Measurements from ENCODE around the gene PRKD2. TPM values are rescaled to one million over a fixed set of nuclear protein-coding genes. Genes with fewer than 3 reads are reported as not detected.

PRKD2 gene
- total RNA-seq, 2 experiments from 2014 or later, result 166 to 173 TPM

GRCh38 chr19:46733690-46734292, 16.9 kb upstream of the PRKD2 start:
- no peak overlapping the region for H3K4me3 Mint-ChIP-seq
- no peaks in the 10 kb centered on the region for H3K27me3 Mint-ChIP-seq
- peaks cover 11% of the 10 kb centered on the region for H3K4me1 Mint-ChIP-seq
- DNase-seq (no peak), ATAC-seq (ENCODE audit: low read depth) (no peak)
- POLR2A ChIA-PET, result no interaction called here
- no peaks in the 10 kb centered on the region for H3K9me3 Mint-ChIP-seq
- H3K36me3 Mint-ChIP-seq, result peaks cover 15% of the 10 kb centered on the region
- no peak overlapping the region for H3K27ac Mint-ChIP-seq

DNA sequence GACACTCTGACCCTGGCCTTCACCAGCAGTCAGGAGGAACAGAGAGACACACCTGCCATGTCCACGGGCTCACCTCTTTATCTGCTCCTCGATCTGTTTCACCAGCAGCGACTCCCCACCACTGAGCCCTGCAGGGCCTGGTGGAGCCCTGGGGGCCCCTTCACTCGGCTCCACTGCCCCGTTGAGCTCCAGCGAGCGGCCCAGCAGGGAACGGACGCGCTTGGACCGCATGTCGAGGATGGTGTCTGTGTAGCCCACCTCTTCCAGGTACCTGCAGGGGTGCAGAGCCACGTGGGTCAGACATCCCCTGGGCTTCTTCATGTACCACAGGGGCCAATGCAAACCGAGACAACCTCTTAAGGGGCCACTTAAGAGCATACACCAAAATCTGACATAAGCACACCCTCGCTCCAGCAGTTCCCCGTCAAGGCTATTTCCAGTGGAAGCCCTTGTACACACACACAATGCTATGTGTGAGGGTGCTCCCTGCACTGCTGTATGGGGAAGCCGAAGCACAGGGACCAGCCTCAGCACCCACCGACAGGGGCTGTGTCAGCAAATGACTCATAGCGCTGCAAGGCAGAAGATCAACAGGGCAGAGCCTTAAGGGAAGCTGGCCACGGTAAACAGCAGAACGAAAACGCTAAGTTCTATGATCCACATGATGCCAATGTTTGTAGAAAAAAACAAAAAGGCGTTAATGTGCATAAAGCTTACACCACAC, 16.2 kb upstream of the PRKD2 start:
- Mint-ChIP-seq H3K27me3 (no peaks in the 10 kb centered on the region), H3K36me3 (peaks cover 19% of the 10 kb centered on the region), H3K4me3 (no peak overlapping the region), H3K9me3 (no peaks in the 10 kb centered on the region), H3K4me1 (peaks cover 16% of the 10 kb centered on the region), H3K27ac (no peak overlapping the region)
- DNase-seq (no peak), ATAC-seq (ENCODE audit: low read depth) (no peak)
- POLR2A ChIA-PET, result no interaction called here

- no peak for DNase-seq
- Mint-ChIP-seq H3K9me3 (no peaks in the 10 kb centered on the region), H3K27ac (peak overlapping the region; percentile 38), H3K4me1 (peaks cover 17% of the 10 kb centered on the region), H3K4me3 (no peak overlapping the region), H3K36me3 (peaks cover 18% of the 10 kb centered on the region), H3K27me3 (no peaks in the 10 kb centered on the region)
- POLR2A ChIA-PET, result no interaction called here
- no peak for ATAC-seq (ENCODE audit: low read depth)
These were observed 15.4 kb upstream of the PRKD2 start for GRCh38 chr19:46732172-46732938.

- Mint-ChIP-seq H3K9me3 (no peaks in the 10 kb centered on the region), H3K4me3 (no peak overlapping the region), H3K4me1 (peaks cover 17% of the 10 kb centered on the region), H3K27ac (no peak overlapping the region), H3K27me3 (no peaks in the 10 kb centered on the region), H3K36me3 (peaks cover 21% of the 10 kb centered on the region)
- no peak for DNase-seq
- POLR2A ChIA-PET, result interaction anchor here (0.7 kb wide), 1 partner anchor 27 kb away, joined by 3 read pairs; no protein-coding TSS in a partner anchor
- no peak for ATAC-seq (ENCODE audit: low read depth)
These were observed 14.7 kb upstream of the PRKD2 start for GRCh38 chr19:46731584-46731983.

GRCh38 chr19:46731007-46731501, 14.1 kb upstream of the PRKD2 start:
- peaks cover 21% of the 10 kb centered on the region for H3K36me3 Mint-ChIP-seq
- H3K4me1 Mint-ChIP-seq, result peaks cover 19% of the 10 kb centered on the region
- H3K27ac Mint-ChIP-seq, result no peak overlapping the region

GRCh38 chr19:46730595-46730994, 13.7 kb upstream of the PRKD2 start:
- Mint-ChIP-seq H3K36me3 (peaks cover 21% of the 10 kb centered on the region), H3K4me3 (no peak overlapping the region), H3K4me1 (peaks cover 19% of the 10 kb centered on the region), H3K27ac (no peak overlapping the region), H3K27me3 (no peaks in the 10 kb centered on the region), H3K9me3 (no peaks in the 10 kb centered on the region)
- DNase-seq (no peak), ATAC-seq (ENCODE audit: low read depth) (no peak)
- POLR2A ChIA-PET, result interaction anchor here (0.8 kb wide), 1 partner anchor 14 kb away, joined by 3 read pairs; no protein-coding TSS in a partner anchor

More at GRCh38 chr19:46731007-46731501, 14.1 kb upstream of the PRKD2 start:
- POLR2A ChIA-PET, result interaction anchor here (0.7 to 0.8 kb wide), 2 partner anchors 14 to 28 kb away, joined by 3 read pairs; no protein-coding TSS in a partner anchor
- DNase-seq (no peak), ATAC-seq (ENCODE audit: low read depth) (no peak)
- Mint-ChIP-seq H3K9me3 (no peaks in the 10 kb centered on the region), H3K27me3 (no peaks in the 10 kb centered on the region), H3K4me3 (no peak overlapping the region)

DNA sequence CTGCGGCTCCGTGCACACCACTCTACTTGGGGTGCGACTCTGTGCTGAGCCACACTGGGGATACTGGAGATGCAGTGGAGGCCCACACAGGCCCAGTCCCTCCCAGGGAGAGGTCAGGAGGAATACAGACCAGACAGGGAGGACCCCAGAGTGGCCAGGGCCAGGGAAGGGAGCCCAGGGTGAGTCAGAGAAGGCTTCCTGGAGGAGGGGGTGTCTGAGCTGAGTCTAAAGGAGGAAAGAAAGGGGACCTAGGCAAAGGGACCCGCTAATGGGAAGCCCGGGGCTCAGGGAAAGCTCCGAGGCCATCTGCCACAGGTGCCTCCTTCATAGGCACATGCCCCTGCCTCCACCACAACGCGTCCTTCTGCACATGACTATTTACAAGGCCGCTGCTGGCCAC, 13.3 kb upstream of the PRKD2 start:
- DNase-seq (no peak), ATAC-seq (ENCODE audit: low read depth) (no peak)
- Mint-ChIP-seq H3K36me3 (peaks cover 21% of the 10 kb centered on the region), H3K4me3 (no peak overlapping the region), H3K27ac (no peak overlapping the region), H3K9me3 (no peaks in the 10 kb centered on the region), H3K4me1 (peaks cover 19% of the 10 kb centered on the region), H3K27me3 (no peaks in the 10 kb centered on the region)
- POLR2A ChIA-PET, result interaction anchor here (0.6 to 0.8 kb wide), 2 partner anchors 12 to 15 kb away, joined by 3 read pairs; no protein-coding TSS in a partner anchor

DNA sequence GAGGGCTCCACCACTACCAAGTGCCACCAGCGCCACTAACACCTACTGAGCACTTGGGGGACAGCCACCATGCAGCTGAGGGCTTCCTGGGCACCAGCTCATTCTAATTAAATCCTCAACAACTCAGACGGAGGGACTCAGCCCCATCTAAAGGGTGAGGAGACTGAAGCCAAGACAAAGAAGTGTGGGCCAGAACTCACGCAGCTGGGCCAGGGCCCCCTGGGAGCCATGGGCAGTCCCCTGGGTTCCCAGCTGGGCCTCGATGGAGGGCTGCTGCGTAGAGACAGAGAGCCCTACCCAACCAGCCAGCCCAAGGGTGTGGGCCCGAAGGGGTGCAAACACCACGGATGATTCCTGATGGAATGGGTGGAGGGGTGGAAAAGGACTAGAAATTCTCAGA, 12.8 kb upstream of the PRKD2 start:
- Mint-ChIP-seq H3K4me3 (no peak overlapping the region), H3K4me1 (peaks cover 19% of the 10 kb centered on the region), H3K27ac (no peak overlapping the region), H3K9me3 (no peaks in the 10 kb centered on the region), H3K27me3 (no peaks in the 10 kb centered on the region), H3K36me3 (peaks cover 21% of the 10 kb centered on the region)
- POLR2A ChIA-PET, result interaction anchor here (0.6 to 1.6 kb wide), 2 partner anchors 12 to 37 kb away, joined by 3 read pairs; no protein-coding TSS in a partner anchor
- ATAC-seq (ENCODE audit: low read depth), result no peak
- no peak for DNase-seq

DNA sequence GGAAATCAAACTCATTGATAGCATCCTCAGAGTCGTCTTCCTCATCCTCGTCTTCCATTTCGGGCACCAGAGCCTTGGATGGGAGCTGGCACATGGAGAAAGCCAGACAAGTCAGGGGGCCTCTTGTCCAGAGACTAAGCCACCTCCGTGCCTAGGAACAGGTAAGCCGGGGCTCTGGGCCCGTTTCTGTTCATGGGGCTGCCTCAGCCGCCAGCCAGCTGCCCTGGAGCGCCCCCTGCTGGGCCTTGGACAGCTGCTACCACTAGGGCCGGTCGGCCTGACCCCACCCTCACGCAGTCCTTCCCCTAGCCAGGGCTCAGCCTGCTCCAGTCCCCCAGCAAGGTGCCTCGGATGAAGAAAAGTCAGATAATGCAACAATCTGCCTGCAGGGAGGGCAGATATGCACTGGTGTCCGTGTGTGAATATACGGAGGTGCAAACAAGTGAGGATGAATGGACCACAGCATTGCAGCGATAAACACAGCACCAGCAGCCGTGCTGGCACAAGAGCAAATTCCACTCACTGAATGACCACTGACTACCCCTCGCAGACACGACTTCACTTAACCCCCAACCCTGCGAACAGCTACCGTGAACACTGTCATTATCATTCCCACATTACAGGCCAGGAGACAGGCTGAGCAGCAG, 11.9 kb upstream of the PRKD2 start:
- peak overlapping the region; percentile 36 for H3K4me3 Mint-ChIP-seq
- POLR2A ChIA-PET, result interaction anchor here (0.8 to 2.1 kb wide), 9 partner anchors 11 to 118 kb away, joined by 3 to 17 read pairs (median 3); partner anchors contain the start of gene SLC1A5

DNA sequence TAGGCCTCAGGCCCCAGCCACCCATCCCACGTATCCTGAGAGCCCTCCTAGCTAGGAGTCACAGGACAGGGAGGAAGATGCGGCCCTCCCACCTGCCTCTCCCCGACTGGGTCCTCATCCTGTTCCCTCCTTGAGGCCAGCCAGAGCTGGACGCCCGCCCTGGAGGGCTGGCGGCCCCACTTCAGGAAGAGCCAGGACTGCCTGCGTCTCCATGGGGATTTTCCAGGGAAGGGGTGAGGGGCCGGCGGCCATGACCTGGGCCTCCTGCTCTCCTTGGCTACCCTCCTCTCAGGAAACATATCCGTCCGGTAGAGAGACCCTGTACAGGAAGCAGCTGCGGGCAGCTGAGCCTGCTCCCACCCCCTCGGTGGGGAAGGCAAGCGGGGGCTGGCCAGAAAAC, 11.3 kb upstream of the PRKD2 start:
- DNase-seq (no peak), ATAC-seq (ENCODE audit: low read depth) (no peak)
- Mint-ChIP-seq H3K9me3 (no peaks in the 10 kb centered on the region), H3K4me1 (peaks cover 26% of the 10 kb centered on the region), H3K27me3 (no peaks in the 10 kb centered on the region), H3K36me3 (peaks cover 21% of the 10 kb centered on the region), H3K4me3 (peak overlapping the region; percentile 36), H3K27ac (peak overlapping the region; percentile 79)
- POLR2A ChIA-PET, result interaction anchor here (0.9 to 2.1 kb wide), 8 partner anchors 10 to 61 kb away, joined by 3 to 17 read pairs (median 4); partner anchors contain the start of gene SLC1A5

More for the DNA sequence above, 11.9 kb upstream of the PRKD2 start:
- no peaks in the 10 kb centered on the region for H3K9me3 Mint-ChIP-seq
- peak overlapping the region; percentile 79 for H3K27ac Mint-ChIP-seq
- peaks cover 21% of the 10 kb centered on the region for H3K36me3 Mint-ChIP-seq
- peak; percentile 92 for DNase-seq
- ATAC-seq (ENCODE audit: low read depth), result peak; percentile 94
- H3K27me3 Mint-ChIP-seq, result no peaks in the 10 kb centered on the region
- H3K4me1 Mint-ChIP-seq, result peaks cover 21% of the 10 kb centered on the region

DNA sequence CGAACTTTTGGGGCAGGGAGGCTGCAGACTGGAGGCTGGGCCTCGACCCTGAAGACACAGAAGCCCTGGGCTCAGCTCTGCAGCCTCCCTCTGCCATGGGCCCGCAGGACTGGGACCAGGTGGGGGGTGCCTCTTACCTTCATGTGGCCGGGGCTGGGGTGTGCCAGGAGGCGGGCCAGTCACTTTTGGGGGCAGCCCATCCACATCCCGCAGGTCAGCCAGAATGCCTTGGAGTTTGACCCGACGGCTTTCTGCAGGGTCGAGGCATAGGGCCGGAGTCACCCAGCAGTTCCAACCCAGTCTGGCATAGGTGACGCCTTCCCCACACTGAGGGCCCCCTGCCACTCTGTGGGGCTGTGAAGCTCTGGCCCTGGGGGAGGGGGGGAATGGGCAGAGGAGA, 10.8 kb upstream of the PRKD2 start:
- no peaks in the 10 kb centered on the region for H3K9me3 Mint-ChIP-seq
- peaks cover 20% of the 10 kb centered on the region for H3K36me3 Mint-ChIP-seq
- no peaks in the 10 kb centered on the region for H3K27me3 Mint-ChIP-seq
- peak overlapping the region; percentile 14 for H3K27ac Mint-ChIP-seq
- no peak overlapping the region for H3K4me3 Mint-ChIP-seq
- DNase-seq, result no peak
- peaks cover 27% of the 10 kb centered on the region for H3K4me1 Mint-ChIP-seq
- no peak for ATAC-seq (ENCODE audit: low read depth)
- POLR2A ChIA-PET, result interaction anchor here (0.9 to 2.1 kb wide), 6 partner anchors 10 to 61 kb away, joined by 3 to 17 read pairs (median 5); partner anchors contain the start of gene SLC1A5

- peaks cover 31% of the 10 kb centered on the region for H3K4me1 Mint-ChIP-seq
- POLR2A ChIA-PET, result interaction anchor here (1.0 to 2.1 kb wide), 2 partner anchors 12 to 13 kb away, joined by 3 to 17 read pairs; no protein-coding TSS in a partner anchor
- no peaks in the 10 kb centered on the region for H3K9me3 Mint-ChIP-seq
- H3K27me3 Mint-ChIP-seq, result no peaks in the 10 kb centered on the region
- ATAC-seq (ENCODE audit: low read depth), result no peak
- H3K4me3 Mint-ChIP-seq, result no peak overlapping the region
- DNase-seq, result no peak
- H3K36me3 Mint-ChIP-seq, result peaks cover 23% of the 10 kb centered on the region
- peak overlapping the region; percentile 48 for H3K27ac Mint-ChIP-seq
These were observed 10.1 kb upstream of the PRKD2 start for GRCh38 chr19:46726971-46727501.

Measured in activated naive CD8-positive, alpha-beta T cell treated with anti-CD3 and anti-CD28 coated beads, Interleukin-2, amount 10 ng/mL, durations not matched to agents 7 days and 5 days (primary cell).